GM12878 (cell line): ENCODE results near the gene PNLDC1. TPM values are rescaled to one million over a fixed set of nuclear protein-coding genes. Genes with fewer than 3 reads are reported as not detected.

Source experiments
- ATAC-seq: fragments of 200-7000 bp; cut with Tn5 transposase; 3 replicates; pipeline ENCODE4 v1.9.1; 2020; ENCODE audit warnings: mild to moderate bottlenecking, moderate library complexity
- BruUV-seq: library from RNA; stranded (reverse); fragments of 400-500 nt; replicated peaks from 2 replicates; lab custom pipeline; 2021; lab: Mats Ljungman, UMichigan
- CTCF ChIA-PET: fragments of 300-600 bp; sonication (Branson Sonifier 250); formaldehyde crosslinking; extraction: SDS; loops from one replicate; lab custom pipeline; 2021; ENCODE audit warnings: inconsistent platforms; lab: Yijun Ruan, JAX
- POLR2A ChIA-PET: fragments of 350-600 bp; formaldehyde crosslinking; extraction: SDS; loops from one replicate; lab custom pipeline; 2021; ENCODE audit warnings: inconsistent platforms; lab: Charles Lee
- RAD21 ChIA-PET: fragments of 300-600 bp; sonication (Branson Sonifier 250); formaldehyde crosslinking; loops from one replicate; lab custom pipeline; 2023; ENCODE audit warnings: antibody characterized with exemption; ENCODE audit not compliant: unreplicated experiment; lab: Charles Lee
- SMC1A ChIA-PET: fragments of 300-600 bp; sonication (Branson Sonifier 250); formaldehyde crosslinking; loops from one replicate; lab custom pipeline; 2023; ENCODE audit not compliant: unreplicated experiment, uncharacterized antibody; lab: Charles Lee
- DNase-seq: peaks from one replicate; pipeline ENCODE4 v3.0.0-alpha.2; 2011; ENCODE audit warnings: low read depth, low spot score
- FAIRE-seq: peaks from 3 replicates; lab custom pipeline; 2011; peaks lifted over from hg19 to GRCh38; lab: Jason Lieb, UNC
- H2AFZ ChIP-seq: 2 replicates; pipeline ENCODE4 v1.6.0; 2011; ENCODE audit warnings: low read depth, low read length, control low read depth; ENCODE audit not compliant: control insufficient read depth
- H3K27ac ChIP-seq: 2 replicates; pipeline ENCODE4 v1.5.1; 2011; ENCODE audit warnings: control low read depth; ENCODE audit not compliant: control insufficient read depth, insufficient read depth
- H3K27me3 ChIP-seq, 2 experiments: replicated peaks in 1 of 2; 2 replicates each; pipeline versions ENCODE4 v1.6.0 to v1.6.1; 2011; ENCODE audit warnings: low read length in 1 of 2; ENCODE audit not compliant: control insufficient read depth in 2 of 2, insufficient read depth in 2 of 2
- H3K36me3 ChIP-seq, 2 experiments: 2 replicates each; pipeline ENCODE4 v1.5.1; 2011; ENCODE audit warnings: low read length in 1 of 2; ENCODE audit not compliant: control insufficient read depth in 2 of 2, insufficient read depth in 2 of 2
- H3K4me1 ChIP-seq: 2 replicates; pipeline ENCODE4 v1.6.1; 2011; ENCODE audit warnings: mild to moderate bottlenecking, low read length, moderate library complexity, mixed read lengths; ENCODE audit not compliant: control insufficient read depth, insufficient read depth
- H3K4me2 ChIP-seq: 2 replicates; pipeline ENCODE4 v1.6.0; 2011; ENCODE audit warnings: control low read depth; ENCODE audit not compliant: control insufficient read depth, insufficient read depth
- H3K4me3 ChIP-seq: fragments of 200-600 bp; sonication (generic); 2 replicates; pipeline ENCODE4 v1.5.1; 2016
- H3K79me2 ChIP-seq: 2 replicates; pipeline ENCODE4 v1.6.0; 2011; ENCODE audit warnings: low read length; ENCODE audit not compliant: control insufficient read depth, insufficient read depth
- H3K9ac ChIP-seq: 2 replicates; pipeline ENCODE4 v1.8.0; 2011; ENCODE audit warnings: low read length, control low read depth, mixed read lengths; ENCODE audit not compliant: control insufficient read depth, insufficient read depth
- H3K9me3 ChIP-seq: replicated peaks from 3 replicates; pipeline ENCODE4 v1.5.1; 2011; ENCODE audit warnings: mild to moderate bottlenecking, low read length; ENCODE audit not compliant: control insufficient read depth, insufficient read depth
- H4K20me1 ChIP-seq: 2 replicates; pipeline ENCODE4 v1.6.0; 2011; ENCODE audit not compliant: control insufficient read depth, insufficient read depth
- ATF7 ChIP-seq: fragments of 450-650 bp; IDR thresholded peaks from 2 replicates; pipeline ENCODE4 v1.6.1; 2016; ENCODE audit warnings: low read depth, mild to moderate bottlenecking
- BMI1 ChIP-seq: fragments of 450-650 bp; IDR thresholded peaks from 2 replicates; pipeline ENCODE4 v1.6.1; 2016; ENCODE audit warnings: mild to moderate bottlenecking, moderate library complexity, borderline replicate concordance
- EGR1 ChIP-seq, 2 experiments: IDR thresholded peaks; 1 replicate in 1 of 2; 2 replicates in 1 of 2; pipeline ENCODE4 v1.6.1; 2011 to 2012; ENCODE audit warnings: low read depth in 2 of 2, low read length in 2 of 2, borderline replicate concordance in 1 of 2, mild to moderate bottlenecking in 1 of 2, moderate library complexity in 1 of 2
- GABPA ChIP-seq: IDR thresholded peaks from 2 replicates; pipeline ENCODE4 v1.6.1; 2014; ENCODE audit warnings: antibody characterized with exemption, low read depth, mild to moderate bottlenecking, inconsistent platforms
- IKZF1 ChIP-seq: fragments of 450-650 bp; conservative IDR thresholded peaks from 2 replicates; pipeline ENCODE4 v1.6.1; 2017; ENCODE audit warnings: antibody characterized with exemption, mild to moderate bottlenecking
- SREBF1 ChIP-seq: IDR thresholded peaks from 2 replicates; pipeline ENCODE4 v1.6.1; 2012; ENCODE audit warnings: mild to moderate bottlenecking, low read length
- SREBF2 ChIP-seq: IDR thresholded peaks from 2 replicates; pipeline ENCODE4 v1.6.1; 2012; ENCODE audit warnings: mild to moderate bottlenecking, low read length
- YBX1 ChIP-seq: fragments of 450-650 bp; IDR thresholded peaks from 2 replicates; pipeline ENCODE4 v1.6.1; 2016; ENCODE audit warnings: antibody characterized with exemption
- ZNF217 ChIP-seq: fragments of 450-650 bp; IDR thresholded peaks from 2 replicates; pipeline ENCODE4 v1.6.1; 2017; ENCODE audit warnings: antibody characterized with exemption, mild to moderate bottlenecking
- ZNF622 ChIP-seq: fragments of 450-650 bp; IDR thresholded peaks from 2 replicates; pipeline ENCODE4 v1.6.1; 2017; ENCODE audit warnings: mild to moderate bottlenecking, inconsistent platforms
- WGBS: methylation state at CpG from one replicate; pipeline ENCODE4 v1.1.6; 2016; ENCODE audit warnings: low lambda C conversion rate; ENCODE audit not compliant: insufficient replicate concordance, insufficient coverage; ENCODE audit errors: missing lambda C conversion rate; 5-methylcytosine and 5-hydroxymethylcytosine counted together
- in situ Hi-C: fragments of 300-500 bp; cut with MboI; formaldehyde crosslinking; loops from 9 replicates; pipeline ENCODE4 v1.14.3; 2018; ENCODE audit warnings: mixed read lengths
- intact Hi-C: fragments of 100-400 bp; cut with micrococcal nuclease; formaldehyde crosslinking; loops from one replicate; pipeline ENCODE4 v1.14.2; 2022; ENCODE audit not compliant: unreplicated experiment
- polyA plus RNA-seq, 11 experiments: library from polyadenylated mRNA; depleted of rRNA in 4 of 11; unstranded in 6 of 11; stranded (reverse) in 5 of 11; fragments of >200 nt; fragmentation: Nextera tagmentation in 4 of 11; fragmentation: Illumina TruSeq in 1 of 11; extraction: Ambion mirVana in 4 of 11; extraction: Trizol in 1 of 11; gene quantifications; 1 replicate in 1 of 11; 2 replicates in 10 of 11; pipeline versions ENCODE4 v1.2.1 to v1.2.3, GENCODE V29; 2011 to 2016; ENCODE audit warnings: inconsistent platforms in 2 of 11, missing spikeins in 2 of 11, low read depth in 1 of 11
- total RNA-seq, 4 experiments: library from RNA; depleted of rRNA in 3 of 4; stranded (reverse); fragments of >200 nt in 3 of 4; fragmentation: Illumina TruSeq in 1 of 4; extraction: Trizol in 1 of 4; gene quantifications; 2 replicates each; pipeline versions ENCODE4 v1.2.1 to v1.2.3, GENCODE V29; 2013 to 2021
- TF ChIP-seq, protein P1 (sequence below): fragments of 450-650 bp; formaldehyde crosslinking; IDR thresholded peaks from 2 replicates; pipeline ENCODE4 v1.4.0; 2022; ENCODE audit warnings: mild to moderate bottlenecking, moderate library complexity
- TF ChIP-seq, protein P2 (sequence below): fragments of 450-650 bp; IDR thresholded peaks from 2 replicates; pipeline ENCODE4 v1.6.1; 2016; ENCODE audit warnings: mild to moderate bottlenecking

The PNLDC1 gene
- total and polyA plus RNA-seq, 10 of the 15 experiments (the other 5 are each of a cell fraction or from before 2014, with no cell fraction given): 0.06 to 0.25 (median 0.09) TPM; not detected in 2

DNA sequence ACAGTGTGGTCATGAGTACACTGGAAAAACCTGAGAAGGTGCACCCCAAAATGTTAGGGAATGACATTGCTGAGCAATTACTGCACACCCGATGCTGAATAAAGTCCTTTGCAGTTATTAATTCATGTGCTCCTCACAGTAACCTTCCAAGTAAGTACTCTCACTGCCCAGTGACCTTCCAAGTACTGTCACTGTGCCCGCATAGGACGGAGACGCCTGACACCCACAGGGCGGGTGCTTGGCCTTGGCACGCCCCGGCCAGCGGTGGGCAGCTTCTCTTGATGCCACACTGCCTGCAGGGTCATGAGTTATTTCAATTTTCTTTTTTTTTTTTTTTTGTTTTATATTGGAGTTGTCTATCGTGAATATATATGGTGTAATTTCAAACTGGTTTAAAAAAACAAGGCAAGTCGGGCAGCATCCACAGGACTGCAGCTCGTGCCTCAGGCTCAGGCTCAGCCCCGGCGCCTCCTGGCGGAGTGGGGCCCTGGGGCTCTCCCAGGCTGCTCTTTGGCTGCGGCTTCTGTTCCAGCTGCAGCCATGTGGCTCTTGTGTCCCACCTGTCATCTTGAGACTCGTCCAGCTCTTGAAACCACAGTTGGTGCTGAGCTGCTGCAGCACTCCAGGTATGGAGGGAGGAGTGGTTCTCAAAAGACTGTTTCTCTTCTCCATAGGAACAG is 27.0 kb downstream of the PNLDC1 start (continued):
- TF ChIP-seq, protein P1, sequence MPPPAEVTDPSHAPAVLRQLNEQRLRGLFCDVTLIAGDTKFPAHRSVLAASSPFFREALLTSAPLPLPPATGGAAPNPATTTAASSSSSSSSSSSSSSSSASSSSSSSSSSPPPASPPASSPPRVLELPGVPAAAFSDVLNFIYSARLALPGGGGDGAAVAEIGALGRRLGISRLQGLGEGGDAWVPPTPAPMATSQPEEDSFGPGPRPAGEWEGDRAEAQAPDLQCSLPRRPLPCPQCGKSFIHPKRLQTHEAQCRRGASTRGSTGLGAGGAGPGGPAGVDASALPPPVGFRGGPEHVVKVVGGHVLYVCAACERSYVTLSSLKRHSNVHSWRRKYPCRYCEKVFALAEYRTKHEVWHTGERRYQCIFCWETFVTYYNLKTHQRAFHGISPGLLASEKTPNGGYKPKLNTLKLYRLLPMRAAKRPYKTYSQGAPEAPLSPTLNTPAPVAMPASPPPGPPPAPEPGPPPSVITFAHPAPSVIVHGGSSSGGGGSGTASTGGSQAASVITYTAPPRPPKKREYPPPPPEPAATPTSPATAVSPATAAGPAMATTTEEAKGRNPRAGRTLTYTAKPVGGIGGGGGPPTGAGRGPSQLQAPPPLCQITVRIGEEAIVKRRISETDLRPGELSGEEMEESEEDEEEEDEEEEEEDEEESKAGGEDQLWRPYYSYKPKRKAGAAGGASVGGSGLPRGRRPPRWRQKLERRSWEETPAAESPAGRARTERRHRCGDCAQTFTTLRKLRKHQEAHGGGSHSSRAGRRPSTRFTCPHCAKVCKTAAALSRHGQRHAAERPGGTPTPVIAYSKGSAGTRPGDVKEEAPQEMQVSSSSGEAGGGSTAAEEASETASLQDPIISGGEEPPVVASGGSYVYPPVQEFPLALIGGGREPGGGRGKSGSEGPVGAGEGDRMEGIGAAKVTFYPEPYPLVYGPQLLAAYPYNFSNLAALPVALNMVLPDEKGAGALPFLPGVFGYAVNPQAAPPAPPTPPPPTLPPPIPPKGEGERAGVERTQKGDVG (CRISPR knock-in tag): no peak
- TF ChIP-seq ZNF622 (no peak), SREBF2 (no peak)

DNA sequence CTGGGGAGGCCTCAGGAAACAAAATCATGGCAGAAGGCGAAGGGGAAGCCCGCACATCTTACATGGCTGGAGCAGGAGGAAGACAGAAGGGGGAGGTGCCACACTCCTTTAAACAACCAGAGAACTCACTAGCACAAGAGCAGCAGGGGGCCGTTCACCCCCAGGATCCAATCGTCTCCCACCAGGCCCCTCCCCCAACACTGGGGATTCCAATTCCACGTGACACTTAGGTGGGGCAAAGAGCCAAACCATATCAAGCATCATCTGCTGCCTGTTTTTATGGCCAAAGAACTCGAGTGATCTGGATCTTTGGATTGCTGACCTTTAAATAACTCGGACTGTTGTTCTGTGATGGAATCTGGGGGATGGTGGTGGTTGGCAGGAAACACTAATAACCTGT is 28.0 kb downstream of the PNLDC1 start:
- ATAC-seq: no peak
- H3K4me2 ChIP-seq: no peak overlapping the region

More for the DNA sequence above, 28.0 kb downstream of the PNLDC1 start:
- H3K9me3 ChIP-seq: no peaks in the 10 kb centered on the region
- intact Hi-C loops: no loop called here
- DNase-seq: no peak
- POLR2A ChIA-PET: no interaction called here
- H3K79me2 ChIP-seq: no peaks in the 10 kb centered on the region
- no peaks in the 10 kb centered on the region for H3K27me3 ChIP-seq
- CTCF ChIA-PET: no interaction called here
- no TSS peak for BruUV-seq
- no peak overlapping the region for H3K4me3 ChIP-seq
- no peaks in the 10 kb centered on the region for H3K36me3 ChIP-seq
- H4K20me1 ChIP-seq: no peaks in the 10 kb centered on the region
- SMC1A ChIA-PET: interaction anchor here (0.7 kb wide), 1 partner anchor 10 kb away, joined by 3 read pairs; no protein-coding TSS in a partner anchor
- RAD21 ChIA-PET: no interaction called here
- H3K27ac ChIP-seq: no peak overlapping the region
- in situ Hi-C loops: no loop called here
- H2AFZ ChIP-seq: no peak overlapping the region
- H3K4me1 ChIP-seq: 0 out of 2 replicates have a peak, but pooled peaks cover 9% of the 10 kb centered on the region
- no peak overlapping the region for H3K9ac ChIP-seq
- TF ChIP-seq BMI1 (no peak), SREBF1 (no peak), EGR1 (IDR thresholded peaks at IDR 0.05; ENCODE audit: borderline replicate concordance in 1 of 2, low read depth in 2 of 2, low read length in 2 of 2) (no peak), GABPA (no peak), IKZF1 (no peak), ATF7 (no peak), YBX1 (no peak), ZNF217 (no peak)
- TF ChIP-seq, protein P2, sequence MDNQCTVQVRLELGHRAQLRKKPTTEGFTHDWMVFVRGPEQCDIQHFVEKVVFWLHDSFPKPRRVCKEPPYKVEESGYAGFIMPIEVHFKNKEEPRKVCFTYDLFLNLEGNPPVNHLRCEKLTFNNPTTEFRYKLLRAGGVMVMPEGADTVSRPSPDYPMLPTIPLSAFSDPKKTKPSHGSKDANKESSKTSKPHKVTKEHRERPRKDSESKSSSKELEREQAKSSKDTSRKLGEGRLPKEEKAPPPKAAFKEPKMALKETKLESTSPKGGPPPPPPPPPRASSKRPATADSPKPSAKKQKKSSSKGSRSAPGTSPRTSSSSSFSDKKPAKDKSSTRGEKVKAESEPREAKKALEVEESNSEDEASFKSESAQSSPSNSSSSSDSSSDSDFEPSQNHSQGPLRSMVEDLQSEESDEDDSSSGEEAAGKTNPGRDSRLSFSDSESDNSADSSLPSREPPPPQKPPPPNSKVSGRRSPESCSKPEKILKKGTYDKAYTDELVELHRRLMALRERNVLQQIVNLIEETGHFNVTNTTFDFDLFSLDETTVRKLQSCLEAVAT: no peak
- TF ChIP-seq, all 136 proteins: peak for 0
- no peak for FAIRE-seq
- 55% methylated on average over 7 of the region's 7 CpGs for WGBS
